Measurements from ENCODE around the gene SSR4. TPM values are rescaled to one million over a fixed set of nuclear protein-coding genes. Genes with fewer than 3 reads are reported as not detected.

SSR4 gene
- total and polyA plus RNA-seq, 2 of the 8 experiments (the other 6 are each of a cell fraction or from before 2014, with no cell fraction given) = 168 to 642 TPM

DNA sequence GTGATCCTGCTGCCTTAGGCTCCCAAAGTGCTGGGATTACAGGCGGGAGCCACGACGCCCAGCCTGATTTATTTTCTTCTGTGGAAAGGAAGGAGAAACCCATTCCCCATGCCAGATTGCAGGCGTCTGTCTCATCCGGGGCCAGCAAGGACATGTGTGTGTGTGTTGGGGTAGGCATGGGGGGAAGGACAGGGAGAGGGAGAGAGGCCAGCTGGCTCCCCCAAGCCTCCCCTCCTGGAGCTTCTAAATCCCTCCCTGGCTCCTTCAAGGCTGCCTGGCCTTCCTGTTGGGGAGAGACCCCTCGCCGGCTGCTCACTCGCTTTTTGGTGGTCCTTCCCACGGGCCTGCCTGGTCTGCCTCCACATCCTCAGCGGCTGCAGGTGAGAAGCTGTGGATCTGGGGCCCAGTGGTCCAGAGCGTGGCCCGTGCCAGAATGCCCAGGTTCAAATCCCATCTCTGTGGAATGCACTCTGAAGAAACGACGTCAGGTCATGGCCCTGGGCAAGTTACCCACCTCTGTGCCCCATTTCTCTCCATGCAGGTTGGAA lies 31.8 kb upstream of the SSR4 start:
- H2BK5ac ChIP-seq (ENCODE audit: low read depth, low read length) = no peak overlapping the region
- no peak overlapping the region for H3K9ac ChIP-seq (replicated peaks in 1 of 4; ENCODE audit: extremely low read depth in 1 of 4, low read depth in 3 of 4, low read length in 3 of 4)
- H3K79me1 ChIP-seq (ENCODE audit: low read depth, low read length) = no peaks in the 10 kb centered on the region
- H3K9me3 ChIP-seq (ENCODE audit: insufficient read depth in 2 of 2, low read depth in 1 of 2, low read length in 1 of 2) = no peaks in the 10 kb centered on the region
- no peaks in the 10 kb centered on the region for H3K79me2 ChIP-seq (ENCODE audit: control insufficient read depth in 1 of 2, insufficient read depth in 2 of 2, low read length in 2 of 2)
- no peak overlapping the region for H4K8ac ChIP-seq (ENCODE audit: extremely low read depth, insufficient read depth, low read length)
- WGBS, 2 experiments (ENCODE audit: extremely low coverage in 1 of 2, insufficient coverage in 1 of 2, insufficient read length in 1 of 2, insufficient replicate concordance in 2 of 2, low coverage in 1 of 2, low lambda C conversion rate in 2 of 2, missing lambda C conversion rate in 1 of 2) = 87% methylated on average over 9 of the region's 14 CpGs; no CpG with 5 or more reads in 1 of the 2 experiments
- H3K4me3 ChIP-seq (ENCODE audit: extremely low read depth in 1 of 4, insufficient read depth in 2 of 4, low read depth in 3 of 4, low read length in 4 of 4) = no peak overlapping the region
- H3K27me3 ChIP-seq (replicated peaks in 1 of 4; ENCODE audit: control insufficient read depth in 3 of 4, extremely low read depth in 1 of 4, insufficient read depth in 3 of 4, low read length in 3 of 4) = no peaks in the 10 kb centered on the region
- H3K4me2 ChIP-seq (ENCODE audit: insufficient read depth in 1 of 2, low read depth in 2 of 2, low read length in 2 of 2) = no peak overlapping the region
- H3K14ac ChIP-seq (ENCODE audit: insufficient read length) = no peak overlapping the region
- no peak overlapping the region for H3K56ac ChIP-seq (replicated peaks; ENCODE audit: insufficient read length, low read depth, low read length)
- H2BK12ac ChIP-seq (ENCODE audit: low read depth, low read length) = no peak overlapping the region
- H4K20me1 ChIP-seq (replicated peaks in 1 of 2; ENCODE audit: control insufficient read depth in 1 of 2, insufficient read depth in 2 of 2, low read length in 2 of 2) = no peaks in the 10 kb centered on the region
- peaks cover 0 to 8% (median 4%) of the 10 kb centered on the region in 4 experiments; a peak in 5 of 7 replicates for H3K4me1 ChIP-seq (replicated peaks in 1 of 4; ENCODE audit: control insufficient read depth in 3 of 4, insufficient read depth in 4 of 4, low read length in 3 of 4)
- H3K23me2 ChIP-seq (ENCODE audit: low read depth, low read length) = no peaks in the 10 kb centered on the region
- H2BK120ac ChIP-seq (replicated peaks; ENCODE audit: low read depth, low read length) = no peak overlapping the region
- H2AFZ ChIP-seq (ENCODE audit: low read length) = no peak overlapping the region
- H3K4ac ChIP-seq (replicated peaks; ENCODE audit: insufficient read length, low read depth, low read length) = no peak overlapping the region
- no peak overlapping the region for H3K18ac ChIP-seq (ENCODE audit: extremely low read depth, low read length)
- FAIRE-seq = no peak
- POLR2A ChIA-PET (ENCODE audit: partially characterized antibody) = no interaction called here
- DNase-seq (ENCODE audit: low read depth in 1 of 2, low spot score in 2 of 2) = no peak
- H2BK15ac ChIP-seq (ENCODE audit: low read length) = no peak overlapping the region
- no peak overlapping the region for H3K27ac ChIP-seq (ENCODE audit: low read depth, low read length)
- no peak overlapping the region for H4K91ac ChIP-seq (replicated peaks; ENCODE audit: insufficient read length, low read length)
- no peak overlapping the region for H2AK5ac ChIP-seq (ENCODE audit: low read depth, low read length)
- H3K36me3 ChIP-seq (ENCODE audit: control insufficient read depth in 2 of 4, insufficient read depth in 4 of 4, low read length in 3 of 4) = no peaks in the 10 kb centered on the region
- CTCF ChIA-PET (ENCODE audit: partially characterized antibody) = interaction anchor here (0.7 to 3.7 kb wide), 14 partner anchors 11 to 189 kb away, joined by 3 to 16 read pairs (median 4); partner anchors contain the start of genes L1CAM and SRPK3
- H4K5ac ChIP-seq (ENCODE audit: insufficient read length, low read depth, low read length) = no peak overlapping the region
- no peak overlapping the region for H3K23ac ChIP-seq (ENCODE audit: insufficient read length)
- no peak overlapping the region for H2BK20ac ChIP-seq (ENCODE audit: low read length)
- no peak for TF ChIP-seq JUN (IDR thresholded peaks at IDR 0.05; ENCODE audit: low read depth, low read length)
- no peak for TF ChIP-seq EP300 (IDR thresholded peaks at IDR 0.05; ENCODE audit: borderline replicate concordance in 1 of 2, low read depth in 2 of 2, low read length in 2 of 2)
- TF ChIP-seq MAFK (IDR thresholded peaks at IDR 0.05; ENCODE audit: low read depth, low read length) = no peak
- TF ChIP-seq SIN3A (conservative IDR thresholded peaks at IDR 0.05 in 1 of 2, IDR thresholded peaks at IDR 0.05 in 1 of 2; ENCODE audit: low read depth in 1 of 2, low read length in 2 of 2) = no peak
- no peak for TF ChIP-seq ASH2L (IDR thresholded peaks at IDR 0.05; ENCODE audit: low read length)
- no peak for TF ChIP-seq BACH1 (IDR thresholded peaks at IDR 0.05; ENCODE audit: low read length)
- no peak for TF ChIP-seq POLR2AphosphoS5 (IDR thresholded peaks at IDR 0.05; ENCODE audit: low read depth, low read length)
- TF ChIP-seq, protein P1, sequence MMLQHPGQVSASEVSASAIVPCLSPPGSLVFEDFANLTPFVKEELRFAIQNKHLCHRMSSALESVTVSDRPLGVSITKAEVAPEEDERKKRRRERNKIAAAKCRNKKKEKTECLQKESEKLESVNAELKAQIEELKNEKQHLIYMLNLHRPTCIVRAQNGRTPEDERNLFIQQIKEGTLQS (IDR thresholded peaks at IDR 0.05; ENCODE audit: insufficient read depth, low read depth, low read length) = no peak
- TF ChIP-seq, protein P2, sequence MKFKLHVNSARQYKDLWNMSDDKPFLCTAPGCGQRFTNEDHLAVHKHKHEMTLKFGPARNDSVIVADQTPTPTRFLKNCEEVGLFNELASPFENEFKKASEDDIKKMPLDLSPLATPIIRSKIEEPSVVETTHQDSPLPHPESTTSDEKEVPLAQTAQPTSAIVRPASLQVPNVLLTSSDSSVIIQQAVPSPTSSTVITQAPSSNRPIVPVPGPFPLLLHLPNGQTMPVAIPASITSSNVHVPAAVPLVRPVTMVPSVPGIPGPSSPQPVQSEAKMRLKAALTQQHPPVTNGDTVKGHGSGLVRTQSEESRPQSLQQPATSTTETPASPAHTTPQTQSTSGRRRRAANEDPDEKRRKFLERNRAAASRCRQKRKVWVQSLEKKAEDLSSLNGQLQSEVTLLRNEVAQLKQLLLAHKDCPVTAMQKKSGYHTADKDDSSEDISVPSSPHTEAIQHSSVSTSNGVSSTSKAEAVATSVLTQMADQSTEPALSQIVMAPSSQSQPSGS (IDR thresholded peaks at IDR 0.05; ENCODE audit: low read length) = no peak
- TF ChIP-seq SP1 (IDR thresholded peaks at IDR 0.05; ENCODE audit: low read depth, low read length) = no peak
- TF ChIP-seq PHF8 (conservative IDR thresholded peaks at IDR 0.05; ENCODE audit: low read depth, low read length) = no peak
- no peak for TF ChIP-seq JUND (IDR thresholded peaks at IDR 0.05; ENCODE audit: low read length)

Data from H1 (cell line).